ENCODE results near the gene CRISP3. TPM values are rescaled to one million over a fixed set of nuclear protein-coding genes. Genes with fewer than 3 reads are reported as not detected.

The CRISP3 gene, protein sequence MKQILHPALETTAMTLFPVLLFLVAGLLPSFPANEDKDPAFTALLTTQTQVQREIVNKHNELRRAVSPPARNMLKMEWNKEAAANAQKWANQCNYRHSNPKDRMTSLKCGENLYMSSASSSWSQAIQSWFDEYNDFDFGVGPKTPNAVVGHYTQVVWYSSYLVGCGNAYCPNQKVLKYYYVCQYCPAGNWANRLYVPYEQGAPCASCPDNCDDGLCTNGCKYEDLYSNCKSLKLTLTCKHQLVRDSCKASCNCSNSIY
- total RNA-seq (31.8 TPM), polyA plus RNA-seq (0.65 TPM)

DNA sequence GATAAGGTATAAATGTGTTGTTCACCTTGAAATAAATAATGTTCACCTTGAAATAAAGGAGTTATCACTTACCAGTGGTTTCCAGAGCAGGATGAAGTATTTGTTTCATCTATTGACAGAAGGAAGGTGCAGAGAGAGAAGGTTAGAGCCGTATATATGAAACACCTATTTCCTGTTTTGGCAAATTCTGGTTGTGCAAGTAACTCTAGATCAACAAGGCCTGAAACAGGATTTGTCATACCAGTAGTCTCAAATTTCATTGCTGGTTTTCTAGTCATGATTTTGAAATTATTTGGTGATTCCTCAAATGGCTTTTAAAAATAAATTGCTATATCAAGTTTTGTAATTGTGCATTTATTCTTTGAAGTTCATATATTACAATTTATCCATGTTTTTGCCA lies at the start of gene CRISP3:
CRISP3 (minus strand) TSS at position 130 of the 400 bp plus-strand sequence; CDS start at position 109, 21 bp downstream.
- H3K4me1 ChIP-seq (ENCODE audit: insufficient read depth), result no peaks in the 10 kb centered on the region
- H3K4me3 ChIP-seq (ENCODE audit: low read depth, low read length), result no peak within 1 kb of the TSS
- H3K36me3 ChIP-seq (ENCODE audit: insufficient read depth), result no peaks in the 10 kb centered on the region
- H3K27ac ChIP-seq (ENCODE audit: low read depth), result no peak within 1 kb of the TSS
- WGBS, result 24% methylated on average over 1 of the region's 1 CpG
- no peak for DNase-seq (ENCODE audit: extremely low spot score)

DNA sequence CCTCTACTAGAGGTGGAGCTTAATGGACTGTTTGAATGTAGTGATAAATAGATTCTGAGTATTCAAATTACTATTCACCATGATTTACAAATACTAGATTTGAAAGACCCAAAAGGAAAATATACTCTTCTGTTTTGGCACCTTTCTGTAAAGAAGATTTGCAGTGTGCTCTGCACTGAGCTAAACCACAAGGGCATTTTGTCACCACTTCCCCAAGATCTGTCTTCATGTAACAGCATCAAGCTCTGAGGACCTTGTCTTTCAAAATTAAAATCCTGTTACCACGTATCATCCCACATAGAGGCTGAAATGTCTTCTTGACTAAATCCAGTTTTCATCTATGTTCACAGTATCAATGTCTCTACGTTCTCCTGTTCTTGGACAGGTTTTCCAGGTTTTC lies 46.2 kb upstream of the CRISP3 start:
- Histone ChIP-seq H3K27ac (ENCODE audit: low read depth) (no peak overlapping the region), H3K36me3 (ENCODE audit: insufficient read depth) (no peaks in the 10 kb centered on the region), H3K4me1 (ENCODE audit: insufficient read depth) (no peaks in the 10 kb centered on the region), H3K4me3 (ENCODE audit: low read depth, low read length) (no peak overlapping the region)
- no peak for DNase-seq (ENCODE audit: extremely low spot score)
- WGBS, result 74% methylated on average over 2 of the region's 2 CpGs

DNA sequence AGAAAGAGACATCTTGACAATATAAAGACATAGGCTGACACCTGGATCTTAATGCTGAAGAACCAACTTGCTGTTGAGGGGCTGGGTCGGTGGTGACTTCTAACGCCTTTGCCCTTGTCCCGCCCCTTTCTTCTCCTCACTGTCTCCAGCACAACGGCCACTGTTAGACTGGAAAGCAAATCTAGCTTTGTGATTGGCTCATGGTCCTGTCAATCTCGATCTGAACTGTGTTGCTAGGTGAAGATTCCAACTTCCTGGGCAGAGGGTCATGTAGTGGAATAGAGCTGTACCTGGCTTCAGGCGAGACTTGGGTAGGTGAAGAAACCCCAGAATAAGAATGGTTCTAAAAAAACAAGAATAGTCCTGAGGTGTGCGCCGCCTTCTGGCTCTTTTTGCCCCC lies 43.0 kb upstream of the CRISP3 start, which contains the start of gene PGK2:
PGK2 (minus strand) TSS at position 110 of the 400 bp plus-strand sequence; CDS start at position 12, 98 bp downstream.
- no peak for DNase-seq (ENCODE audit: extremely low spot score)
- Histone ChIP-seq H3K4me1 (ENCODE audit: insufficient read depth) (no peaks in the 10 kb centered on the region), H3K36me3 (ENCODE audit: insufficient read depth) (no peaks in the 10 kb centered on the region), H3K4me3 (ENCODE audit: low read depth, low read length) (no peak within 1 kb of the TSS), H3K27ac (ENCODE audit: low read depth) (no peak within 1 kb of the TSS)
- WGBS, result 82% methylated on average over 8 of the region's 8 CpGs

DNA sequence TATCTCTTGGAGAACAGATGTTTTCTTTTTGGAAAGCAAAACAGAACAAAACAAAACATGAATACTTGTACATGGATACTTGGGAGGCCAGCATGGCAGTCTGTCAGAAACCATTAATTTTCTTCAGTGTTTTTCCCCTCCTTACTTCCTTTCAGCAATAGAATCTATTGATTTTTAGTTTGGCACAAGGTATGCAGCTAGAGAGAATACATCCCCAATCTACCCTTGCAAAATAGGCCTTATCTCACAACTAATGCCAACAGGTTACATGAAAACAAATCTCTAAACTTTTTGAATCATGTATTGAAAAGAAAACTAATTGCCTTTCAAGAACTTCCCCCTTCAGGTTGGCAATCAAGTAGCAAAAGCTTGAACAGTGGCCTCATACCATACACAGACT lies 40.1 kb upstream of the CRISP3 start:
- Histone ChIP-seq H3K4me1 (ENCODE audit: insufficient read depth) (no peaks in the 10 kb centered on the region), H3K4me3 (ENCODE audit: low read depth, low read length) (no peak overlapping the region), H3K27ac (ENCODE audit: low read depth) (no peak overlapping the region), H3K36me3 (ENCODE audit: insufficient read depth) (no peaks in the 10 kb centered on the region)
- no peak for DNase-seq (ENCODE audit: extremely low spot score)

DNA sequence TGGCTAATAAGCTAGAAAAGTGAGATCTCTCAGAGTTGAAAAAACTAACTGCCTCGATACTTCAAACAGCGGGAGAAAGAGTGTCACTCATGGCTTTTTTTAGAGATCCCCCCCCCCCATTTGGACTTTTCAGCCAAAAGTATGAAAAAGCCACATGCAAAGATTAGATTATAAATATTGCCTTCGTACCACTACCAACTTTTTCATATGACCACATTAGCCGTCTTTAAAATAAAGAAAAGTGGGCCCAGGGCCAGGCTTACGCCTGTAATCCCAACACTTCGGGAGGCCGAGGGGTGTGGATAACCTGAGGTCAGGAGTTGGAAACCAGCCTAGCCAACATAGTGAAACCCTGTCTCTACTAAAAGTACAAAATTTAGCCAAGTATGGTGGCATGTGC lies 38.5 kb upstream of the CRISP3 start:
- H3K4me3 ChIP-seq (ENCODE audit: low read depth, low read length), result no peak overlapping the region
- no peak for DNase-seq (ENCODE audit: extremely low spot score)
- H3K4me1 ChIP-seq (ENCODE audit: insufficient read depth), result no peaks in the 10 kb centered on the region
- 87% methylated on average over 7 of the region's 7 CpGs for WGBS
- no peak overlapping the region for H3K27ac ChIP-seq (ENCODE audit: low read depth)
- no peaks in the 10 kb centered on the region for H3K36me3 ChIP-seq (ENCODE audit: insufficient read depth)

DNA sequence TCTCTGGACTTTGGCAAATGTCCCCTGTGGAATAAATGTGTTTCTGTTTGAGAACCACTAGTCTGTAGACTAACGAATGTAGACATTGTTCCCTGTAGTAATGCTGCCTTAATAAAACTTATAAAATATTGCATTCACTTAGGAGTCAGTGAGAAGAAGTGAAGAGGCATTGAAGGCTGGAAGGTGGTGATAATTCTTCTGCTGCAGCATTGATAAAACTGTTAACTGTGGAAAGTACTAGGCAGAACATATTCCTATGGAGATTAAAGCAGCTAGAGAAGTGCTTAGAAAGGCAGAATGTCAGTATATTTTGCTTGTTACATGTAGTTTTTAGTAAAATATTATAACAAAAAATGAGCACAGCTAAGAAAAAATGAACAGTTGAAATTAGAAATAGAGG lies 38.1 kb upstream of the CRISP3 start:
- no peak overlapping the region for H3K4me3 ChIP-seq (ENCODE audit: low read depth, low read length)
- WGBS, result 68% methylated on average over 1 of the region's 1 CpG

DNA sequence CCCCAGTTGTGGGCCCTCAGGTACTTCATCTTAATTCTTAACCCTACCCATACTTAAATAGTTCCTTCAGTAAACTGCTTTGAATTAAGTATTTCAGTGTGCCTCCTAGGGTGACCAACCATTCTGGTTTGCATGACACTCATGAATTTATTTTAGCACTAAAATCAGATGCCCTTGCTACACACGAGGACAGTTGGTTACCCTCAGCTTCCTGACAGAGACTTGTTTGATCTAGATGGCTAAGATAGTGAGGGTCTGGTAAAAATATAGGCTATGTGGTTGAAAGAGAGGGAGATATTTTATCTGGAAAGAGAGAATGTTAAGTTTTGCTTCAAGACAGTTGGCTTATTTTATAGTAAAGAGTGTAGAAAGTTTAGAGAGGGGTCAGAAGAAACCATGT lies 32.3 kb upstream of the CRISP3 start:
- H3K36me3 ChIP-seq (ENCODE audit: insufficient read depth), result no peaks in the 10 kb centered on the region
- no peak for DNase-seq (ENCODE audit: extremely low spot score)
- no peak overlapping the region for H3K4me3 ChIP-seq (ENCODE audit: low read depth, low read length)
- WGBS, result 18% methylated on average over 1 of the region's 1 CpG
- H3K4me1 ChIP-seq (ENCODE audit: insufficient read depth), result no peaks in the 10 kb centered on the region
- no peak overlapping the region for H3K27ac ChIP-seq (ENCODE audit: low read depth)

More for the DNA sequence above, 38.1 kb upstream of the CRISP3 start:
- no peak for DNase-seq (ENCODE audit: extremely low spot score)
- no peaks in the 10 kb centered on the region for H3K36me3 ChIP-seq (ENCODE audit: insufficient read depth)
- H3K27ac ChIP-seq (ENCODE audit: low read depth), result no peak overlapping the region
- H3K4me1 ChIP-seq (ENCODE audit: insufficient read depth), result no peaks in the 10 kb centered on the region

DNA sequence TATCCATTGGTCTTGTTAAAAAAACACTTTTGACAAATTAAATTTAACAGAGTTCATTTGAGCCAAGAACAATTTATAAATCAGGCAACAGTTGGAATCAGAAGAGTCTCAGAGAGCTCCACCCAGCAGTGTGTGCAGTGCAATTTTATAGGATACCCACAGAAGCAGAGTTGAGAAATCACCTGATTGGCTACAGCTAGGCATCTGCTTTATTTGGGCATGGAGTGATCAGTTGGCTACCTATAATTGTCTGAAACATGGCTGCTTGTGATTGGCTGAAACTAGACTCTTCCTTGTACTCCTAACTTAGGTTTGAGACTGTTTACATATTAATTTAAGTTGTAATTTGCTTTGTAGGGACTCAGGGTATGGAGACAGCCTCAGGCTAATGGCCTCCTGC lies 30.9 kb upstream of the CRISP3 start:
- H3K27ac ChIP-seq (ENCODE audit: low read depth), result no peak overlapping the region
- H3K4me1 ChIP-seq (ENCODE audit: insufficient read depth), result no peaks in the 10 kb centered on the region
- H3K36me3 ChIP-seq (ENCODE audit: insufficient read depth), result no peaks in the 10 kb centered on the region
- H3K4me3 ChIP-seq (ENCODE audit: low read depth, low read length), result no peak overlapping the region
- DNase-seq (ENCODE audit: extremely low spot score), result no peak

DNA sequence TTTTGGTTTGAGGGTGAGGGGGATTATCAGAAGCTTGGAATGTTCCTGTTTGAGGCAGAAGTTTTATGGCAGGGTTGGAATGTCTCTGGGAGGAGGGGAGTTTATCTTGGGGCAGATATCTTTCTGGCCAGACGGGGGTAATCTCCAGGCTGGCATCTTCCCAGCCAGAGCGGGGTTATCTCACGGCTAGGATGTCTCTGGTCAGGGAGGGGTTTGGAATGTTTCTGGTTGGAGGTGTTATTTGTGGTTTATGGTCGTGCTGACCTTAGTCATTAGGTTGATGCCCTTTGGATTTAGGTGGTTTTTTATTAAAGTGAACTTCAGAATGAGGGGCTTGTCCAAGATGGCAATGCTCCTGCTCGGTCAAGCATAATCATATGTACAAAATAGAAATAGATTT lies 28.1 kb upstream of the CRISP3 start:
- Histone ChIP-seq H3K36me3 (ENCODE audit: insufficient read depth) (no peaks in the 10 kb centered on the region), H3K27ac (ENCODE audit: low read depth) (no peak overlapping the region), H3K4me3 (ENCODE audit: low read depth, low read length) (no peak overlapping the region), H3K4me1 (ENCODE audit: insufficient read depth) (no peaks in the 10 kb centered on the region)
- WGBS, result 40% methylated on average over 5 of the region's 5 CpGs
- DNase-seq (ENCODE audit: extremely low spot score), result no peak

DNA sequence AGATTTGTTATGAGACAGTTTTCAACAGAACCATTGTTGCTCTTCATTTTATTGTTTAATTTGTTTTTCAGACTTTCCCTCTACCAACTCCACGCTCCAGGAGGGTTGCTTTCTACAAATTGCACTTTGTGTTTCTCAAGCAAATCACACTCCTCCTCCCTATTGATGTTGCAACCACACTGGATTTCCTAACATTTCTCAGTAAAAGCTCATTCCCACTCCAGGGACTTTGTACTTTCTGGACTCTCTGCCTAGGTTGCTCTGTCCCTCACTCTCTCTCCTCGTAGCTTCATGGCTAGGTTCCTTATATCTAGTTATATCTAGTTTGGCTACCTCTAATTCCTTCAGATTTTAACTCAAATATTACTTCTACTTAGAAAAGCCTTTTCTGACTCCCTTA lies 22.6 kb upstream of the CRISP3 start:
- no peak overlapping the region for H3K4me3 ChIP-seq (ENCODE audit: low read depth, low read length)
- DNase-seq (ENCODE audit: extremely low spot score), result no peak
- no peak overlapping the region for H3K27ac ChIP-seq (ENCODE audit: low read depth)
- H3K4me1 ChIP-seq (ENCODE audit: insufficient read depth), result no peaks in the 10 kb centered on the region
- H3K36me3 ChIP-seq (ENCODE audit: insufficient read depth), result no peaks in the 10 kb centered on the region
- 72% methylated on average over 2 of the region's 2 CpGs for WGBS

DNA sequence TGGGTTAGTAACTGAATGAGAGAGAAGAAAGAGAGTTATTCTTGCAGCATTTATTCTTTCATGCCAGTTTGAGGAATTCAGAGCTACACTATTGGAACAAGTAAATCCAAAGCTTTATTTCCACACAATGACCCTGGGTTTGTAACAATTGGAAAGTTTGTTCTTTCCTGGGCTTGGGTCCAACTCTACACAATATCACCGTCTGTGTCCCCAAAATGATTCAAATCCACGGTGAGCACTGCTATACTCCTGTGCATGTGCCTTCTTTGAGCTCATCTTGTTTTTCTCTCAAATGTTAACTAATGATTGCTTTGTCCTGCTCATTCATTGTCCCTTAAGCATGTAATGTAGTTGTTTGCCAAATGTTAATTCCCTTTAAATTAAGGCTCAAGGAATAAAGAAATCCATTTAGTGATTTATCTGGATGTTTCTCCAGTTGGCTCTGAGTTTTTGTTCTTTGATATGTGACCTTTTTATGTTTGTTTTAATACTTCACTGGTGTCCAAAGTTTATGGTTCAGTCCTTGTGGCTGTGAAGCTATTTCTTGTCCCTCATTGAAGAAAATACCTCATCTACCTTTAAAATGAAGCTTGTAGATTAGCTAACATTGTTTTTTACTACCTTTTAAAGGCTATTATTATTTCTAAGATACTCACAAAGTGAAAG lies 20.5 kb upstream of the CRISP3 start:
- whole genome bisulfite sequencing, result 65% methylated on average over 2 of the region's 2 CpGs
- DNase-seq (ENCODE audit: extremely low spot score), result no peak
- no peak overlapping the region for H3K27ac ChIP-seq (ENCODE audit: low read depth)
- H3K36me3 ChIP-seq (ENCODE audit: insufficient read depth), result no peaks in the 10 kb centered on the region
- no peaks in the 10 kb centered on the region for H3K4me1 ChIP-seq (ENCODE audit: insufficient read depth)
- H3K4me3 ChIP-seq (ENCODE audit: low read depth, low read length), result no peak overlapping the region

DNA sequence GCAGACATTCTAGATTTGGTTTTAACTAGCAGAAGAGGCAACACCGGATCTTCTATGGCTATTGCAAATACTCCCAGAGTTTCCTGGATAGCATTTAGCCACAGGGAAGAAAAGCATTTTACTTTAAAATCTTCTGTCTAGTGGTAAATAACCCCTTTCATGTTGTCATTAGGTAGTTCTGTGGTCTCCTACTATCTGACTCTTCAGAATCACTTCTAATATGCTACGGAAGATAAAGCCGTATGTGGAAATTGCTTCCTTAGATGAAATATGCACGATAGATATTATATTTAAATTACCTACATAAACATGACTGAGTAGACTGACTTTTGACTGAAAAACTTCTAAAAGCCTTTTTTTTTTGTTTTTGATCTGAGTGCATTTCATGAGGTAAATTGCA lies 759 bp downstream of the CRISP3 start:
- H3K4me3 ChIP-seq (ENCODE audit: low read depth, low read length), result no peak overlapping the region
- no peaks in the 10 kb centered on the region for H3K36me3 ChIP-seq (ENCODE audit: insufficient read depth)
- H3K27ac ChIP-seq (ENCODE audit: low read depth), result no peak overlapping the region
- DNase-seq (ENCODE audit: extremely low spot score), result no peak
- 75% methylated on average over 4 of the region's 4 CpGs for WGBS
- no peaks in the 10 kb centered on the region for H3K4me1 ChIP-seq (ENCODE audit: insufficient read depth)

DNA sequence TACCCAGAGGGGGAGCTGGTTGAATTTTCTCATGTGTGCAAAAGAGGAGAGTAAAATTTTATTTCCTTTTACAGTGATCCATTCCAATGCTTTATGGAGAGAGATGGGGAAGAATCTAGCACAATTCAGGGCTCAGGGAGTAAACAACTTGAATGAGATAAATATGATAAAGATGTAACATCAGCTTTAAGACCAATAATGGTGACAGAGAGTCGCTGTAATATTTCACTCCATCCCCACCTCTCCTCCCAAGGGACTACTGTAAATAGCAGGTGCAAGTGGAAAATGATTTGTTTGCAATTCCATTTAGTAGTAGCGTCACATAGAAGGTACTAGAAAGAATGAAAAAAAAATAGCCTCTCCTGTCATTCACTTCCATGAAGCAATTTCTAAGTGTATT lies 4.8 kb downstream of the CRISP3 start:
- Histone ChIP-seq H3K4me3 (ENCODE audit: low read depth, low read length) (no peak overlapping the region), H3K4me1 (ENCODE audit: insufficient read depth) (no peaks in the 10 kb centered on the region), H3K36me3 (ENCODE audit: insufficient read depth) (no peaks in the 10 kb centered on the region), H3K27ac (ENCODE audit: low read depth) (no peak overlapping the region)
- no peak for DNase-seq (ENCODE audit: extremely low spot score)
- WGBS, result 84% methylated on average over 2 of the region's 2 CpGs

DNA sequence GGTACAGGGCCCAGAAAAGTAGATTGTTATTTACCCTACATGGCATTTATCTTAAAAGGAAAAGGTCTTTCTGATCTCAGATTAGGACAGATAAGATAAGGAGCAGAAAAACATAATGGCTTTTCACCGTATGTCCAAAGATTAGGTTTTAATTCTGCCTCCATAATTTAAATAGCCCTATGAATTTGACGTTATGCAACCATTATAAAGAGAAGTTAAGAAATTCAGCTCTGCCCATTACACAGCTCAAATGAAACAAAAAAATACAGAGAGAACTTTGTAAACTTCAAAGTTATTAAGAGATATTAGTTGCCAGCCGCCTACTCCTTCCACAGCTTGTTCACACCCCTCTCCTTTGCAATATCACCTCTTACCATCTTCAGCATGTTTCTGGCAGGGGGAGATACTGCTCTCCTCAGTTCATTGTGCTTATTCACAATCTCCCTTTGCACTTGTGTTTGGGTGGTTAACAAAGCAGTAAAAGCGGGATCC lies 8.1 kb downstream of the CRISP3 start:
- H3K4me1 ChIP-seq (ENCODE audit: insufficient read depth), result no peaks in the 10 kb centered on the region
- no peak for DNase-seq (ENCODE audit: extremely low spot score)
- H3K36me3 ChIP-seq (ENCODE audit: insufficient read depth), result no peaks in the 10 kb centered on the region
- no peak overlapping the region for H3K4me3 ChIP-seq (ENCODE audit: low read depth, low read length)
- H3K27ac ChIP-seq (ENCODE audit: low read depth), result no peak overlapping the region
- 32% methylated on average over 4 of the region's 4 CpGs for WGBS

Data from urinary bladder (tissue), 4 donors.